BE2C (cell line): Measurements from ENCODE around the gene FKRP.

ENCODE experiments used
- DNase-seq: peaks from one replicate; pipeline ENCODE4 v3.0.0-alpha.2; 2020
- H3K27me3 ChIP-seq: fragments of 250-450 bp; sonication (Bioruptor Pico); 2 replicates; pipeline ENCODE4 v1.5.1; 2020; ENCODE audit warnings: mild to moderate bottlenecking
- H3K36me3 ChIP-seq: fragments of 250-450 bp; sonication (Bioruptor Pico); 2 replicates; pipeline ENCODE4 v1.5.1; 2020; ENCODE audit warnings: mild to moderate bottlenecking
- H3K4me1 ChIP-seq: fragments of 250-450 bp; sonication (Bioruptor Pico); 2 replicates; pipeline ENCODE4 v1.5.1; 2020
- H3K4me3 ChIP-seq: 2 replicates; pipeline ENCODE4 v1.5.1; 2011; ENCODE audit warnings: low read depth, low read length
- H3K9me3 ChIP-seq: fragments of 250-450 bp; sonication (Bioruptor Pico); 2 replicates; pipeline ENCODE4 v1.5.1; 2020
- TF ChIP-seq, protein P1 (sequence below): IDR thresholded peaks from 2 replicates; pipeline ENCODE4 v1.5.1; 2012; ENCODE audit warnings: mild to moderate bottlenecking, low read depth, low read length

Gene FKRP

DNA sequence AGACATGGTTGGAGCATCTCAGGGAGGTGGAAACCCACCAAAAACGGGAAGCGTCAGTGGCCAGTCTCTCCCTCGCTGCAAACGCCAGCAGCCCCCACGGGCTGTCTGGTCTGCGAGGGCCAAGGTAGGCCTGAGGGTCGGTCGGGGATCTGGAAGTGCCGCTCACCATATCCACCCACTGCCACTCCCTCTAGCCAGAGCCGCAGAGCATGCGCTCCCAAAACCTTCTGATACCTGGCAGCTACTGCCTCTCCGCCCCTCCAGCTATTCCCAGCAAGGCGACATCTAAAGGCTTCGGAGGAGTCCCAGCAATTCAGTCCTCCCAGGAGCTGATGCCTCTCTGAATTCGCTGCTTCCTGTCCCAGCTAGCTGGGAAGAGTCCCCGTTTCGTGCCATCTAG, 4.4 kb upstream of the FKRP start:
- Histone ChIP-seq H3K4me1 (peaks cover 11% of the 10 kb centered on the region), H3K4me3 (no peak overlapping the region), H3K36me3 (peaks cover 60% of the 10 kb centered on the region), H3K9me3 (no peaks in the 10 kb centered on the region), H3K27me3 (no peaks in the 10 kb centered on the region)
- TF ChIP-seq, protein P1, sequence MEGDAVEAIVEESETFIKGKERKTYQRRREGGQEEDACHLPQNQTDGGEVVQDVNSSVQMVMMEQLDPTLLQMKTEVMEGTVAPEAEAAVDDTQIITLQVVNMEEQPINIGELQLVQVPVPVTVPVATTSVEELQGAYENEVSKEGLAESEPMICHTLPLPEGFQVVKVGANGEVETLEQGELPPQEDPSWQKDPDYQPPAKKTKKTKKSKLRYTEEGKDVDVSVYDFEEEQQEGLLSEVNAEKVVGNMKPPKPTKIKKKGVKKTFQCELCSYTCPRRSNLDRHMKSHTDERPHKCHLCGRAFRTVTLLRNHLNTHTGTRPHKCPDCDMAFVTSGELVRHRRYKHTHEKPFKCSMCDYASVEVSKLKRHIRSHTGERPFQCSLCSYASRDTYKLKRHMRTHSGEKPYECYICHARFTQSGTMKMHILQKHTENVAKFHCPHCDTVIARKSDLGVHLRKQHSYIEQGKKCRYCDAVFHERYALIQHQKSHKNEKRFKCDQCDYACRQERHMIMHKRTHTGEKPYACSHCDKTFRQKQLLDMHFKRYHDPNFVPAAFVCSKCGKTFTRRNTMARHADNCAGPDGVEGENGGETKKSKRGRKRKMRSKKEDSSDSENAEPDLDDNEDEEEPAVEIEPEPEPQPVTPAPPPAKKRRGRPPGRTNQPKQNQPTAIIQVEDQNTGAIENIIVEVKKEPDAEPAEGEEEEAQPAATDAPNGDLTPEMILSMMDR = no peak
- DNase-seq = no peak

DNA sequence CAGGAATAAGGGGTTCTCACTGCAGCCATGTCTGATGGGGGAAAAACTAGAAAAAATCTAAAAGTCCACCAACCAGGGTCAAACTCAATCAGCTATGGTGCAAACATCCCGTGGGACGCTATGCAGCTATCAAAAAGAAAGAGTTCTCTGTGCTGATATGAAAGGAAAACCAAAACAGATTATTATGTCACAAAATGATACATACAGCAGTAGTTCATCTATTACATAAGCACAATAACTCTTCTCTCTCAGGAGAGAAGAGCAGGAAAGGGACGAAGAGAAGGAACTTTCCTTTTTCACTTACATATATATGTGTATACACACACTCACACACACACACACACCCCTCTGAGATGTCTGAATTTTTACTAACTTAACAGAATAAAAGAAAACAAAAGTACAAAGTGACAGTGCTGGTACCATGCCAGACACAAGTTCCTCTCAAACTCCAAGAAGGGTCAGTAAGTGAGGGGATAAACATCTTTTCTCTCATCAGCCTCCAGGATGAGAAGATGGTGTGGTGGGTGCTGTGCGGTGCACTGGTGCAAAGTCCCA, 2.9 kb upstream of the FKRP start:
- Histone ChIP-seq H3K36me3 (peaks cover 47% of the 10 kb centered on the region), H3K27me3 (no peaks in the 10 kb centered on the region), H3K4me3 (no peak overlapping the region), H3K9me3 (no peaks in the 10 kb centered on the region), H3K4me1 (peaks cover 4% of the 10 kb centered on the region)
- no peak for DNase-seq
- TF ChIP-seq, protein P1 = no peak

DNA sequence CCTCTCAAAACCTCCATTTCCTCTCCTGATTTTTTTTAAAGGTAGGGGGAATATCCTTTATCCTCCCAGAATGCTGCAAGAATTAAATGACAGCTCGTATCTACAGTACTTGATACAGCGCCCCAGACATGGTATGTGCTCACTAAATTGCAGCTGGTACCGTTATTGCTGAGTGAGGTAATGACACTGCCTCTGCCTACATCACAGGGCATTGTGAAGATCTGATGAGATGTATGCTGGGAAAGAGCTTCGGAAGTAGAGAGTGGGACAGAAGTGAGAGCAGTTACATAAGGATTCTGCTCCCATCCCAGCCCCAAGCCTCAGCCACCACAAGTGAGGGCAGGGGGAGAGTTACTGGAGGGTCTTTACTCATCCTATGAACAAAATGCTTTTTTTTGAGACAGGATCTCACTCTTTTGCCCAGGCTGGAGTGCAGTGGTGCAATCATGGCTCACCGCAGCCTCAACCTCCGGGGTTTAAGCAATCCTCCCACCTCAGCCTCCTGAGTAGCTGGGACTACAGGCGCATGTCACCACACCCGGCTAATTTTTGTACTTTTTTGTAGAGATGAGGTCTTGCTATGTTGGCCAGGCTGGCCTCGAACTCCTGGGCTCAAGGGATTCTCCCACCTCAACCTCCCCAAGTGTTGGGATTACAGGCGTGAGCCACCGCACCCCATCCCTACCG, 1.7 kb upstream of the FKRP start:
- TF ChIP-seq, protein P1 = no peak
- H3K4me1 ChIP-seq = peaks cover 4% of the 10 kb centered on the region
- H3K27me3 ChIP-seq = no peaks in the 10 kb centered on the region
- peak overlapping the region; percentile 96 for H3K4me3 ChIP-seq
- peaks cover 37% of the 10 kb centered on the region for H3K36me3 ChIP-seq
- H3K9me3 ChIP-seq = no peaks in the 10 kb centered on the region
- DNase-seq = no peak

- Histone ChIP-seq H3K9me3 (no peaks in the 10 kb centered on the region), H3K27me3 (no peaks in the 10 kb centered on the region), H3K4me3 (peak overlapping the region; percentile 96), H3K4me1 (peaks cover 4% of the 10 kb centered on the region), H3K36me3 (peaks cover 35% of the 10 kb centered on the region)
- TF ChIP-seq, protein P1 = no peak
- DNase-seq = no peak
Measured at GRCh38 chr19:46745030-46745429, 827 bp upstream of the FKRP start.

GRCh38 chr19:46746281-46747057, 612 bp downstream of the FKRP start, which contains the start of gene STRN4:
STRN4 (minus strand) TSS chr19:46746450; CDS start chr19:46746430, 20 bp downstream.
- H3K4me3 ChIP-seq = peak within 1 kb of the TSS; percentile 96
- no peaks in the 10 kb centered on the region for H3K9me3 ChIP-seq
- DNase-seq = peak; percentile 71
- peaks cover 24% of the 10 kb centered on the region for H3K36me3 ChIP-seq
- TF ChIP-seq, protein P1 = no peak
- peaks cover 4% of the 10 kb centered on the region for H3K4me1 ChIP-seq
- no peaks in the 10 kb centered on the region for H3K27me3 ChIP-seq
